ENCODE measurements around the gene APC.

The APC gene

GRCh38 chr5:112846556-112846955, 108.9 kb downstream of the APC start:
- Histone ChIP-seq H3K4me3 (no peak overlapping the region), H3K4me1 (peaks cover 0 to 5% (median 0%) of the 10 kb centered on the region in 4 donors), H3K9me3 (no peaks in the 10 kb centered on the region), H3K27ac (no peak overlapping the region), H3K36me3 (no peaks in the 10 kb centered on the region), H3K27me3 (no peaks in the 10 kb centered on the region)
- DNase-seq, result no peak
- intact Hi-C loops (cut with DNase I; ENCODE audit: low total_unique reads), result no loop called here
- TF ChIP-seq, protein P1, sequence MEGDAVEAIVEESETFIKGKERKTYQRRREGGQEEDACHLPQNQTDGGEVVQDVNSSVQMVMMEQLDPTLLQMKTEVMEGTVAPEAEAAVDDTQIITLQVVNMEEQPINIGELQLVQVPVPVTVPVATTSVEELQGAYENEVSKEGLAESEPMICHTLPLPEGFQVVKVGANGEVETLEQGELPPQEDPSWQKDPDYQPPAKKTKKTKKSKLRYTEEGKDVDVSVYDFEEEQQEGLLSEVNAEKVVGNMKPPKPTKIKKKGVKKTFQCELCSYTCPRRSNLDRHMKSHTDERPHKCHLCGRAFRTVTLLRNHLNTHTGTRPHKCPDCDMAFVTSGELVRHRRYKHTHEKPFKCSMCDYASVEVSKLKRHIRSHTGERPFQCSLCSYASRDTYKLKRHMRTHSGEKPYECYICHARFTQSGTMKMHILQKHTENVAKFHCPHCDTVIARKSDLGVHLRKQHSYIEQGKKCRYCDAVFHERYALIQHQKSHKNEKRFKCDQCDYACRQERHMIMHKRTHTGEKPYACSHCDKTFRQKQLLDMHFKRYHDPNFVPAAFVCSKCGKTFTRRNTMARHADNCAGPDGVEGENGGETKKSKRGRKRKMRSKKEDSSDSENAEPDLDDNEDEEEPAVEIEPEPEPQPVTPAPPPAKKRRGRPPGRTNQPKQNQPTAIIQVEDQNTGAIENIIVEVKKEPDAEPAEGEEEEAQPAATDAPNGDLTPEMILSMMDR (IDR thresholded peaks at IDR 0.05), result no peak

DNA sequence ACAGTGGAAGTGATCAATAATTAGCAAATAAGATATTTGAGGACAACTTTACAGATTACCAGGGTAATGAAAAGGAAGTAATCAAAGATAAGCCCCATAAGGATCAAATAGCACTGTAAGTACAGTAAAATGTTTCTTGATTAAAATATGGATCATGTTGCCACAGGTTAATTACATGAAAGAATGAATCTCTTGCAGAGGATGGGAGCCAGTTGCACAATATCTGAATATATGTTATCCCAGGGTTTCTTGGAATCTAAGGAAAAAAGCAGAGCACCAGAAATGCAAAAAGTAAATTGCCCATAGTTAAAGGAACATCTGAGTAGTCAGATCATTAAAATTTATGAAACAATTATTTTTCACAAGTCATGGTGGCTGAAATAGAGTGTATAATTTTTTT, 109.6 kb downstream of the APC start:
- Histone ChIP-seq H3K27ac (no peak overlapping the region), H3K9me3 (no peaks in the 10 kb centered on the region), H3K4me3 (no peak overlapping the region), H3K36me3 (no peaks in the 10 kb centered on the region), H3K4me1 (peaks cover 0 to 5% (median 0%) of the 10 kb centered on the region in 4 donors), H3K27me3 (no peaks in the 10 kb centered on the region)
- intact Hi-C loops (cut with DNase I; ENCODE audit: low total_unique reads), result no loop called here
- DNase-seq, result no peak
- TF ChIP-seq, protein P1 (IDR thresholded peaks at IDR 0.05), result no peak

DNA sequence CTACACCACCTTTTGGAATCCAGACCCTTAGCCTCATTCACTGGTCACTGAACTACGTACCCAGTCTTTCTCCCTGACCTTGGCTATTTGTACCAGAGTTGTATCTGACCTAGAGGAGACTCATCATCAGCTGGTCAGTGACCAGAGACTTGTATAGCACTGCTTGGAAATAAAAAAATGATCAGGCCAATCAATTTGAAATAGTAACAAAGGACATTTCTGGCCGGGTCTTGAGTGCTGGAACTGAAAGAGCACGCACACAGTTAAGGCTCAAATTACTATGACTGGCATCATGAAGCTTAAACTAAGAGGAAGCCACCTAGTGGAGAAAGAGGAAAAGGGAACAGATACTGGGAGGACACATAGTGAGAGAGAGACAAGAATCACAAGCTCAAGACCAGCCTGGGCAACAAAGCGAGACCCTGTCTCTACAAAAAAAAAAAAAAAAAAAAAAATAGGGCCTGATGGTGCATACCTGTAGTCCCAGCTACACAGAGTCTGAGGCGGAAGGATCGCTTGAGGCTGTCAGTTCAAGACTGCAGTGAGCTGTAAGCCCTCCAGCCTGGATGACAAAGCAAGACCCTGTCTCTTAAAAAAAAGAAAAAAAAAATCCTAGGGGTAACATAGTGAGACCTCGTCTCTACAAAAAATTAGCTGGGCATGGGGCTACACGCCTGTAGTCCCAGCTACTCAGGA, 110.6 kb downstream of the APC start:
- no peak overlapping the region for H3K4me3 ChIP-seq
- no peaks in the 10 kb centered on the region for H3K9me3 ChIP-seq
- TF ChIP-seq, protein P1 (IDR thresholded peaks at IDR 0.05), result peak; percentile 38 to 44
- peaks cover 0 to 5% (median 0%) of the 10 kb centered on the region in 4 donors for H3K4me1 ChIP-seq
- no peaks in the 10 kb centered on the region for H3K27me3 ChIP-seq
- intact Hi-C loops (cut with DNase I; ENCODE audit: low total_unique reads), result no loop called here
- H3K27ac ChIP-seq, result peak overlapping the region in 1 of 2 donors; percentile 21
- no peak for DNase-seq
- H3K36me3 ChIP-seq, result no peaks in the 10 kb centered on the region

DNA sequence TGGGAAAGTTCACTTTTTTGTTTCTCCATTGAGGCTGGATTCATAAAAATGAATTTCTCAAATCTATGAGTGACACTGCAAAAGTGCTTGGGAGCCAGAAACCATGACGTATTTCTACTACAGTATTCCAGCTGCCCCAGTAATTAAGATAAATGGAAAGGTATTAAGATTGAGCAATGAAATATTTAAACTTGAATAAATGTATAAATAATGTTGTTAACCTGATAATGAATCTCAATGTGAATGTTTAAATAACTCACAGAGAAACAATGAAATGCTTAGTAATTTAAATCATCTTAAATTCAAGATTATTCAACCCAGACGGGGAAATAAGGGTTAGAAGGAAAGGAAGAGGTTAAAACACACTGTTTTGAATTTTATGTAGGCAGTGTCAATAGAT, 112.2 kb downstream of the APC start:
- TF ChIP-seq, protein P1 (IDR thresholded peaks at IDR 0.05), result no peak
- H3K9me3 ChIP-seq, result peaks cover 0 to 4% (median 0%) of the 10 kb centered on the region in 3 donors
- peaks cover 0 to 5% (median 0%) of the 10 kb centered on the region in 4 donors for H3K4me1 ChIP-seq
- no peak overlapping the region for H3K27ac ChIP-seq
- no peak for DNase-seq
- H3K4me3 ChIP-seq, result no peak overlapping the region
- intact Hi-C loops (cut with DNase I; ENCODE audit: low total_unique reads), result no loop called here
- no peaks in the 10 kb centered on the region for H3K27me3 ChIP-seq
- H3K36me3 ChIP-seq, result no peaks in the 10 kb centered on the region

- H3K27me3 ChIP-seq, result no peaks in the 10 kb centered on the region
- intact Hi-C loops (cut with DNase I; ENCODE audit: low total_unique reads), result loop anchor here (5.0 kb wide), 2 partner anchors 58 to 302 kb away; no protein-coding TSS in a partner anchor
- H3K27ac ChIP-seq, result no peak overlapping the region
- H3K9me3 ChIP-seq, result peaks cover 0 to 4% (median 0%) of the 10 kb centered on the region in 3 donors
- no peaks in the 10 kb centered on the region for H3K36me3 ChIP-seq
- H3K4me3 ChIP-seq, result no peak overlapping the region
- TF ChIP-seq, protein P1 (IDR thresholded peaks at IDR 0.05), result no peak
- DNase-seq, result no peak
- no peaks in the 10 kb centered on the region for H3K4me1 ChIP-seq
Observed at GRCh38 chr5:112854651-112855050, 117.0 kb downstream of the APC start.

Data from tibial artery (tissue), 4 donors.